Stomach (tissue), 9 donors: ENCODE data around the gene UBE2L5. TPM values are rescaled to one million over a fixed set of nuclear protein-coding genes. Genes with fewer than 3 reads are reported as not detected.

Source experiments
- DNase-seq, 2 donors: peaks; one replicate each; pipeline versions ENCODE4 v3.0.0 to v3.0.0-alpha.2; 2013 to 2019
- H3K27ac ChIP-seq, 5 donors: fragments of 200-600 bp in 4 of 5; sonication (generic) in 4 of 5; one replicate each; pipeline ENCODE4 v1.5.1; 2013 to 2019; ENCODE audit warnings: mild to moderate bottlenecking in 1 of 5, moderate library complexity in 1 of 5
- H3K27me3 ChIP-seq, 3 donors: fragments of 200-600 bp; sonication (generic); one replicate each; pipeline ENCODE4 v1.5.1; 2017 to 2019; ENCODE audit warnings: mixed run types in 1 of 3
- H3K36me3 ChIP-seq, 4 donors: fragments of 200-600 bp; sonication (generic); 1 replicate in 3 of 4; 2 replicates in 1 of 4; pipeline ENCODE4 v1.5.1; 2016 to 2019
- H3K4me1 ChIP-seq, 4 donors: fragments of 200-600 bp; sonication (generic); one replicate each; pipeline ENCODE4 v1.5.1; 2016 to 2019
- H3K4me3 ChIP-seq, 4 donors: fragments of 200-600 bp; sonication (generic) in 3 of 4; one replicate each; pipeline ENCODE4 v1.5.1; 2016 to 2019; ENCODE audit warnings: mild to moderate bottlenecking in 1 of 4
- H3K9me3 ChIP-seq, 4 donors: fragments of 200-600 bp; sonication (generic); one replicate each; pipeline ENCODE4 v1.5.1; 2016 to 2019
- EP300 ChIP-seq: sonication (generic); formaldehyde crosslinking; IDR thresholded peaks from one replicate; pipeline ENCODE4 v1.6.1; 2017; ENCODE audit warnings: antibody characterized with exemption
- POLR2A ChIP-seq, 4 donors: fragments of 450-650 bp; IDR thresholded peaks; one replicate each; pipeline ENCODE4 v1.6.1; 2016; ENCODE audit warnings: antibody characterized with exemption in 4 of 4, control low read depth in 2 of 4, mild to moderate bottlenecking in 1 of 4, moderate library complexity in 1 of 4
- POLR2AphosphoS5 ChIP-seq, 3 donors: sonication (generic); formaldehyde crosslinking; IDR thresholded peaks; one replicate each; pipeline ENCODE4 v1.6.1; 2016; ENCODE audit warnings: antibody characterized with exemption in 3 of 3
- WGBS, 5 donors: extraction: QIAGEN DNeasy Blood & Tissue Kit in 3 of 5; methylation state at CpG; one replicate each; pipeline versions ENCODE4 v1.1.5 to v1.1.7; 2013 to 2018; 5-methylcytosine and 5-hydroxymethylcytosine counted together
- intact Hi-C: fragments of 100-400 bp; cut with DNase I; formaldehyde crosslinking; loops from one replicate; pipeline ENCODE4 v1.15.1; 2023; ENCODE audit warnings: low total_unique reads
- polyA plus RNA-seq, 3 donors: library from polyadenylated mRNA; stranded (reverse); fragments of 200-250 nt; gene quantifications; one replicate each; pipeline ENCODE4 v1.2.3, GENCODE V29; 2013
- total RNA-seq, 5 donors: library from RNA; depleted of rRNA; stranded (reverse); fragments of >200 nt; gene quantifications; one replicate each; pipeline versions ENCODE4 v1.1.0 to v1.2.3, GENCODE V29; 2014 to 2016
- TF ChIP-seq, protein P1 (sequence below), 7 experiments: fragments of 450-650 bp in 4 of 7; fragments of 200-600 bp in 3 of 7; sonication (generic) in 3 of 7; IDR thresholded peaks; one replicate each; pipeline ENCODE4 v1.5.1; 2016 to 2019; ENCODE audit warnings: antibody characterized with exemption in 7 of 7, control low read depth in 2 of 7, mild to moderate bottlenecking in 1 of 7
- donor health status: healthy with polysubstance abuse.
- donor health status: Bipolar disorder and iron deficiency.
- donor health status: healthy.

Gene UBE2L5
- total and polyA plus RNA-seq, 8 donors: not detected

GRCh38 chr13:30382836-30383525 lies 39.3 kb upstream of the UBE2L5 start:
- intact Hi-C loops: no loop called here
- Histone ChIP-seq H3K4me1 (peaks cover 0 to 10% (median 5%) of the 10 kb centered on the region in 4 donors), H3K9me3 (no peaks in the 10 kb centered on the region), H3K27ac (no peak overlapping the region), H3K4me3 (no peak overlapping the region), H3K36me3 (no peaks in the 10 kb centered on the region), H3K27me3 (no peaks in the 10 kb centered on the region)
- DNase-seq: no peak
- TF ChIP-seq EP300 (no peak), POLR2AphosphoS5 (IDR thresholded peaks at IDR 0.05) (no peak), POLR2A (IDR thresholded peaks at IDR 0.05) (no peak)
- TF ChIP-seq, protein P1, sequence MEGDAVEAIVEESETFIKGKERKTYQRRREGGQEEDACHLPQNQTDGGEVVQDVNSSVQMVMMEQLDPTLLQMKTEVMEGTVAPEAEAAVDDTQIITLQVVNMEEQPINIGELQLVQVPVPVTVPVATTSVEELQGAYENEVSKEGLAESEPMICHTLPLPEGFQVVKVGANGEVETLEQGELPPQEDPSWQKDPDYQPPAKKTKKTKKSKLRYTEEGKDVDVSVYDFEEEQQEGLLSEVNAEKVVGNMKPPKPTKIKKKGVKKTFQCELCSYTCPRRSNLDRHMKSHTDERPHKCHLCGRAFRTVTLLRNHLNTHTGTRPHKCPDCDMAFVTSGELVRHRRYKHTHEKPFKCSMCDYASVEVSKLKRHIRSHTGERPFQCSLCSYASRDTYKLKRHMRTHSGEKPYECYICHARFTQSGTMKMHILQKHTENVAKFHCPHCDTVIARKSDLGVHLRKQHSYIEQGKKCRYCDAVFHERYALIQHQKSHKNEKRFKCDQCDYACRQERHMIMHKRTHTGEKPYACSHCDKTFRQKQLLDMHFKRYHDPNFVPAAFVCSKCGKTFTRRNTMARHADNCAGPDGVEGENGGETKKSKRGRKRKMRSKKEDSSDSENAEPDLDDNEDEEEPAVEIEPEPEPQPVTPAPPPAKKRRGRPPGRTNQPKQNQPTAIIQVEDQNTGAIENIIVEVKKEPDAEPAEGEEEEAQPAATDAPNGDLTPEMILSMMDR (IDR thresholded peaks at IDR 0.05): no peak
- 30 to 58% (median 34%) methylated on average over 6 of the region's 6 CpGs for WGBS, 5 donors

DNA sequence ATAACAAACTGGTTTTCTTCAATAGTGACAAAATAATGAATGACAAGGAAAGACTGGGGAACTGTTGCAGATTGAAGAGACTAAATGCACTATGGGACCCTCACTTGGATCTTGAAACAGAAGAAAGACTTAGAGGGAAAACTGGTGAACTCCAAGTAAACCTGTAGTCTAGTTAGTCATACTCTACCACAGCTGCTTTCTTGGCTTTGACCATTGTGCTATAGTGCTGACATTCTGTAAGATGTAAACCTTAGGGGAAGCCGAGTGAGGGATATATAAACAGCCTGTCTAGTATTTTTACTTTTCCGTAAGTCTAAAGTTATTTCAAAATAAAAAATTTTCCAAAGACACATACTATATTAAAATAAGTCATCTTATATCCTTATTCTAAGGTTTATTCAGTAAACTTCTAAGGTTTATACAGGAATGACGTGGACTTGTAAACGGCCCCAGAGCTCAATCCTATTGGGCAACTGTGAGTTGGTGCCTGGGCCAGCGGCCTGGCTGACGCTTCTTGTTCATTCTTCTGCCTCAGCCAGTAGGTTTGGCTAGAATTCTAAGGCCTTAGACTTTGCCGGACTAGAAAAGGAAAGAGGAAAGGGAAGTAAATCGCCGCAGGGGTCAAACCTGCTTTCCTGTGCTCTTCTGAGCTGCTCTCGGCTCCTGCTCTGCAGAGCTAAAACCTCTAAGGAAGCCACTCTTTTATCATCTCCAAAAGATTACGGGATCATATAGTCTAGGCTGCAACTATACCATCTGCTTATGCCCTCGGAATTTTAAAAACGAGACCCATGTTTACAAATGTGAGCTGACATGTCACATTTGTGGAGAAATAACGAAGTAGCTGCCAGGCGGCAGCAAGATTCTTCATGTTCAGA lies 33.6 kb upstream of the UBE2L5 start:
- H3K4me3 ChIP-seq: peak overlapping the region in 1 of 4 donors; percentile 2
- TF ChIP-seq, protein P1 (IDR thresholded peaks at IDR 0.05): no peak
- TF ChIP-seq EP300 (no peak), POLR2AphosphoS5 (IDR thresholded peaks at IDR 0.05) (peak in 1 of 3 donors; percentile 45), POLR2A (IDR thresholded peaks at IDR 0.05) (no peak)
- no peaks in the 10 kb centered on the region for H3K27me3 ChIP-seq
- H3K9me3 ChIP-seq: no peaks in the 10 kb centered on the region
- H3K4me1 ChIP-seq: peaks cover 0 to 23% (median 7%) of the 10 kb centered on the region in 4 donors
- H3K27ac ChIP-seq: peak overlapping the region in 4 of 5 donors; percentile 11 to 72 (median 54)
- intact Hi-C loops: no loop called here
- DNase-seq: peak in 1 of 2 donors; percentile 41
- H3K36me3 ChIP-seq: no peaks in the 10 kb centered on the region
- WGBS, 5 donors: 50 to 75% (median 66%) methylated on average over 15 of the region's 15 CpGs

DNA sequence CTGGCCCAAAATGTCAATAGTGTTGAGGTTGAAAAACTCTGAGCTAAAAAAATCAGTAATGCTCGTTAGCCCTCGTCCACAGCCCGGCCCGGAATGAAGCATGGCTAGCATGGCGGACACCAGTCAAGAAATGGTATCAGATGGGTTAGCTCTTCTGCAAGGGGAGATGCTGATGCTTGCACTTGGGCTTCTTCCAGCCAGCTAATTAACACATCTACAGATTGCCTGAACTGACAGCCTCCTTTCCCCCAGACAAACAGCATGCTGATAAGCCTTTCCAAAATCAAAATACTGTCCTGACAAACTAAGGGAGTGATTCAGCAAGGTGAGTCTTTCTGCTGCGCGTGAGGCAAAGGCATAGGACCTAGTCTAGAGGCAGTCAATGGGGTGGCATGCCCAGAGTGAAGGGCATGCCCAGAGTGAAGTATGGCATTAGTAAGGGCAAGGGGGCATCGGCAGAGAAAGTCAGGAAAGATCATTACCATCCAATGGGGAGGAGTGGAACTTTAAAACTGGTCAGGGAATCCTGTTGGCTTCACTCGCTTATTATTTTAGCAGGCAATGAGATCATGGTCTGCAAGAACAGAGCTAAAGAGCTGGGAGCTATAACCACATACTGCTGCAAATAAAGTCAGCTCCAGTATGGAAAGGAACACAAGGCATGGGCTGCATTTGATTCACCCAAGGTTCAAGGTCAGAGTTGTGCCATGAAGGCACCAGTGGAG lies 30.2 kb upstream of the UBE2L5 start:
- no peak overlapping the region for H3K4me3 ChIP-seq
- peaks cover 0 to 37% (median 15%) of the 10 kb centered on the region in 4 donors for H3K4me1 ChIP-seq
- H3K27me3 ChIP-seq: no peaks in the 10 kb centered on the region
- DNase-seq: no peak
- no peak overlapping the region for H3K27ac ChIP-seq
- intact Hi-C loops: no loop called here
- TF ChIP-seq, protein P1 (IDR thresholded peaks at IDR 0.05): no peak
- H3K9me3 ChIP-seq: no peaks in the 10 kb centered on the region
- no peaks in the 10 kb centered on the region for H3K36me3 ChIP-seq
- WGBS, 5 donors: 91 to 95% (median 93%) methylated on average over 9 of the region's 9 CpGs

GRCh38 chr13:30392681-30393045 lies 29.6 kb upstream of the UBE2L5 start:
- intact Hi-C loops: no loop called here
- Histone ChIP-seq H3K27me3 (no peaks in the 10 kb centered on the region), H3K4me1 (peaks cover 0 to 37% (median 15%) of the 10 kb centered on the region in 4 donors), H3K36me3 (no peaks in the 10 kb centered on the region), H3K9me3 (no peaks in the 10 kb centered on the region), H3K4me3 (no peak overlapping the region), H3K27ac (no peak overlapping the region)
- no peak for DNase-seq
- WGBS, 5 donors: 63 to 80% (median 75%) methylated on average over 5 of the region's 5 CpGs
- TF ChIP-seq POLR2A (IDR thresholded peaks at IDR 0.05): no peak
- TF ChIP-seq, protein P1 (IDR thresholded peaks at IDR 0.05): no peak
- no peak for TF ChIP-seq POLR2AphosphoS5 (IDR thresholded peaks at IDR 0.05)
- TF ChIP-seq EP300: no peak
